Measurements from ENCODE around the gene MYO18A.

DNA sequence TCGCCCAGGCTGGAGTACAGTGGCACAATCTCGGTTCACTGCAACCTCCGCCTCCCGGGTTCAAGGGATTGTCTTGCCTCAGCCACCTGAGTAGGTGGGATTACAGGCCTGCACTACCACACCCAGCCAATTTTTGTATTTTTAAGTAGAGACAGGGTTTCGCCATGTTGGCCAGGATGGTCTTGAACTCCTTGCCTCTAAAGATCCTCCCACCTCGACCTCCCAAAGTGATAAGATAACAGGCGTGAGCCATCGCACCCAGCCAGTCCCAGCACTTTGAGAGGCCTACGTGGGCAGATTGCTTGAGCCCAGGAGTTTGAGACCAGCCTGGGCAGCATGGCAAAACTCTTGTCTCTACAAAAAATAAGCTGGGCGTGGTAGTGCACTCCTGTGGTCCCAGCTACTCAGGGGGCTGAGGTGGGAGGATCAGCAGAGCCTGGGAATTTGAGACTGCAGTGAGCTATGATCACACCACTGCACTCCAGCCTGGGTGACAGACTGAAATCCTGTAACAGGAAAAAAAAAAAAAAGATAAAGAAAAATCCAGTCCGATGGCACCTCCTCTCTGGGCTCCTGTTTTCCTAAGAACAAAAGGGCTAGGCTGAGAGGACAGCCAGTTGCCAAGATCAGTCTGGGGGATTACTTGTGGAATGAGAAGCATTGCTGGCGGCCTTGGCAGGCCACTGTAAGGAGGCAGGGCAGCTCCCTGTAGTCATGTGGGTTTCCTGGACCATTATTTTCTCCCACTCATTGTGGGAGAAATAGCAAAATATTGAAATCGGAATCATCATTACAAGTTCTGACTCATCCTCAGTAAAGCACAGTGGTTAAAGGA lies 140.2 kb downstream of the MYO18A start:
- TF ChIP-seq, protein P1, sequence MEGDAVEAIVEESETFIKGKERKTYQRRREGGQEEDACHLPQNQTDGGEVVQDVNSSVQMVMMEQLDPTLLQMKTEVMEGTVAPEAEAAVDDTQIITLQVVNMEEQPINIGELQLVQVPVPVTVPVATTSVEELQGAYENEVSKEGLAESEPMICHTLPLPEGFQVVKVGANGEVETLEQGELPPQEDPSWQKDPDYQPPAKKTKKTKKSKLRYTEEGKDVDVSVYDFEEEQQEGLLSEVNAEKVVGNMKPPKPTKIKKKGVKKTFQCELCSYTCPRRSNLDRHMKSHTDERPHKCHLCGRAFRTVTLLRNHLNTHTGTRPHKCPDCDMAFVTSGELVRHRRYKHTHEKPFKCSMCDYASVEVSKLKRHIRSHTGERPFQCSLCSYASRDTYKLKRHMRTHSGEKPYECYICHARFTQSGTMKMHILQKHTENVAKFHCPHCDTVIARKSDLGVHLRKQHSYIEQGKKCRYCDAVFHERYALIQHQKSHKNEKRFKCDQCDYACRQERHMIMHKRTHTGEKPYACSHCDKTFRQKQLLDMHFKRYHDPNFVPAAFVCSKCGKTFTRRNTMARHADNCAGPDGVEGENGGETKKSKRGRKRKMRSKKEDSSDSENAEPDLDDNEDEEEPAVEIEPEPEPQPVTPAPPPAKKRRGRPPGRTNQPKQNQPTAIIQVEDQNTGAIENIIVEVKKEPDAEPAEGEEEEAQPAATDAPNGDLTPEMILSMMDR (IDR thresholded peaks at IDR 0.05): no peak
- TF ChIP-seq POLR2A (IDR thresholded peaks at IDR 0.05): no peak
- no peak for TF ChIP-seq POLR2AphosphoS5 (IDR thresholded peaks at IDR 0.05)

Measured in prostate gland (tissue), 2 donors.